ENCODE data around the gene CIITA. TPM values are rescaled to one million over a fixed set of nuclear protein-coding genes. Genes with fewer than 3 reads are reported as not detected.
A peak's percentile ranks its signal among the peaks of the same experiment; 100 is the strongest.
"Not testable (repeated sequence)": the region's sequence is repeated elsewhere in the genome, so short reads cannot be mapped to it uniquely, and the experiment has no call there.

The CIITA gene
- polyA plus RNA-seq, 12 donors: 1.0 to 13.0 (median 1.9) TPM; not detected in 2

GRCh38 chr16:10949424-10949970 lies 72.5 kb downstream of the CIITA start:
- DNase-seq: no peak

- no peak for DNase-seq
These were observed 73.4 kb downstream of the CIITA start for GRCh38 chr16:10950393-10950792.

GRCh38 chr16:10951026-10951425 lies 74.0 kb downstream of the CIITA start:
- no peak for DNase-seq

GRCh38 chr16:10954903-10955302 lies 77.9 kb downstream of the CIITA start:
- DNase-seq: no peak

GRCh38 chr16:10957771-10958482 lies 80.9 kb downstream of the CIITA start:
- no peak for DNase-seq

- no peak for DNase-seq
These were observed 82.2 kb downstream of the CIITA start for GRCh38 chr16:10959161-10959560.

GRCh38 chr16:10961231-10961630 lies 84.2 kb downstream of the CIITA start:
- DNase-seq: no peak

- peak; percentile 87 for DNase-seq
These were observed 87.3 kb downstream of the CIITA start for GRCh38 chr16:10964039-10964890.

GRCh38 chr16:10964891-10965326 lies 87.9 kb downstream of the CIITA start:
- no peak for DNase-seq

GRCh38 chr16:10965440-10966061 lies 88.5 kb downstream of the CIITA start:
- DNase-seq: no peak

- DNase-seq: no peak
These were observed 89.1 kb downstream of the CIITA start for GRCh38 chr16:10966129-10966528.

GRCh38 chr16:10966559-10966958 lies 89.6 kb downstream of the CIITA start:
- DNase-seq: not testable (repeated sequence)

GRCh38 chr16:10967986-10968385 lies 91.0 kb downstream of the CIITA start:
- DNase-seq: no peak

- DNase-seq: no peak
These were observed 91.5 kb downstream of the CIITA start for GRCh38 chr16:10968498-10968897.

GRCh38 chr16:10969615-10970014 lies 92.6 kb downstream of the CIITA start:
- no peak for DNase-seq

GRCh38 chr16:10970065-10970464 lies 93.1 kb downstream of the CIITA start:
- no peak for DNase-seq

GRCh38 chr16:10971560-10971961 lies 94.6 kb downstream of the CIITA start:
- peak; percentile 88 for DNase-seq

- DNase-seq: no peak
These were observed 95.3 kb downstream of the CIITA start for GRCh38 chr16:10972108-10972818.

GRCh38 chr16:10972819-10973464 lies 95.9 kb downstream of the CIITA start:
- no peak for DNase-seq

- DNase-seq: no peak
These were observed 99.6 kb downstream of the CIITA start for GRCh38 chr16:10976634-10977033.

- no peak for DNase-seq
These were observed 101.1 kb downstream of the CIITA start for GRCh38 chr16:10978124-10978523.
